HepG2 (cell line): ENCODE results near the gene TTC38. TPM values are rescaled to one million over a fixed set of nuclear protein-coding genes. Genes with fewer than 3 reads are reported as not detected.

Experiments
- AGO2 ChIP-seq: fragments of 200-400 bp; formaldehyde crosslinking; optimal IDR thresholded peaks from 2 replicates; pipeline ENCODE3; 2017; ENCODE audit warnings: mild to moderate bottlenecking, low read depth, low read length, moderate library complexity
- ARID2 ChIP-seq: sonication (generic); formaldehyde crosslinking; IDR thresholded peaks from 2 replicates; pipeline ENCODE4 v1.8.1; 2022; ENCODE audit warnings: mild to moderate bottlenecking, missing genetic modification reagents, borderline replicate concordance
- HNF4G ChIP-seq, 2 experiments: sonication (generic) in 1 of 2; formaldehyde crosslinking in 1 of 2; IDR thresholded peaks; 2 replicates each; pipeline versions ENCODE4 v1.4.0 to v1.6.1; 2011 to 2020; ENCODE audit warnings: borderline replicate concordance in 2 of 2, low read depth in 2 of 2, mild to moderate bottlenecking in 2 of 2, low read length in 1 of 2, missing genetic modification reagents in 1 of 2, moderate library complexity in 1 of 2
- HOXA5 ChIP-seq: sonication (generic); formaldehyde crosslinking; IDR thresholded peaks from 2 replicates; pipeline ENCODE4 v1.4.0; 2020; ENCODE audit warnings: missing genetic modification reagents
- KLF13 ChIP-seq: sonication (generic); formaldehyde crosslinking; IDR thresholded peaks from 2 replicates; pipeline ENCODE4 v1.4.0; 2020; ENCODE audit warnings: mild to moderate bottlenecking, missing genetic modification reagents
- PAWR ChIP-seq: sonication (generic); formaldehyde crosslinking; IDR thresholded peaks from 2 replicates; pipeline ENCODE4 v1.4.0; 2020; ENCODE audit warnings: missing genetic modification reagents, mild to moderate bottlenecking, borderline replicate concordance
- RBFOX2 ChIP-seq: fragments of 200-400 bp; formaldehyde crosslinking; IDR thresholded peaks from 2 replicates; pipeline ENCODE4 v1.6.1; 2017; ENCODE audit warnings: low read depth, mild to moderate bottlenecking, low read length
- SIX4 ChIP-seq: sonication (generic); formaldehyde crosslinking; IDR thresholded peaks from 2 replicates; pipeline ENCODE4 v1.4.0; 2020; ENCODE audit warnings: missing genetic modification reagents
- SOX5 ChIP-seq: IDR thresholded peaks from 2 replicates; pipeline ENCODE4 v1.6.1; 2016; ENCODE audit warnings: borderline replicate concordance
- TBL1XR1 ChIP-seq: fragments of 150-350 bp; IDR thresholded peaks from 2 replicates; pipeline ENCODE4 v1.6.1; 2014; ENCODE audit warnings: borderline replicate concordance, low read length; ENCODE audit not compliant: partially characterized antibody
- ZFP36L2 ChIP-seq: sonication (generic); formaldehyde crosslinking; IDR thresholded peaks from 2 replicates; pipeline ENCODE4 v1.4.0; 2020; ENCODE audit warnings: missing genetic modification reagents
- ZNF331 ChIP-seq: sonication (generic); formaldehyde crosslinking; IDR thresholded peaks from 2 replicates; pipeline ENCODE4 v1.4.0; 2020; ENCODE audit warnings: missing genetic modification reagents
- ZNF557 ChIP-seq: sonication (generic); formaldehyde crosslinking; IDR thresholded peaks from 2 replicates; pipeline ENCODE4 v1.4.0; 2020; ENCODE audit warnings: missing genetic modification reagents
- ZNF652 ChIP-seq: IDR thresholded peaks from 2 replicates; pipeline ENCODE4 v1.6.1; 2016; ENCODE audit warnings: low read depth, borderline replicate concordance
- ZNF788 ChIP-seq: sonication (generic); formaldehyde crosslinking; IDR thresholded peaks from 2 replicates; pipeline ENCODE4 v1.5.0; 2020; ENCODE audit warnings: mild to moderate bottlenecking, missing genetic modification reagents, borderline replicate concordance
- ZNF891 ChIP-seq: sonication (generic); formaldehyde crosslinking; IDR thresholded peaks from 2 replicates; pipeline ENCODE4 v1.5.0; 2020; ENCODE audit warnings: mild to moderate bottlenecking, missing genetic modification reagents
- polyA plus RNA-seq, 8 experiments: library from polyadenylated mRNA; depleted of rRNA in 3 of 8; stranded (reverse) in 7 of 8; unstranded in 1 of 8; fragments of >200 nt; fragmentation: Illumina TruSeq in 4 of 8; extraction: Trizol in 4 of 8; gene quantifications; 2 replicates each; pipeline versions ENCODE4 v1.2.1 to v1.2.3, GENCODE V29; 2011 to 2016; ENCODE audit warnings: low read depth in 4 of 8, missing spikeins in 1 of 8, mixed read lengths in 1 of 8; ENCODE audit not compliant: insufficient read depth in 1 of 8
- total RNA-seq, 5 experiments: library from RNA; depleted of rRNA; stranded (reverse); fragments of >200 nt; fragmentation: Illumina TruSeq; extraction: Trizol; gene quantifications; 2 replicates each; pipeline ENCODE4 v1.2.3, GENCODE V29; 2016; ENCODE audit warnings: low read depth in 1 of 5
- TF ChIP-seq, protein P1 (sequence below), 2 experiments: sonication (generic) in 1 of 2; formaldehyde crosslinking in 1 of 2; IDR thresholded peaks; 2 replicates each; pipeline versions ENCODE4 v1.4.0 to v1.6.1; 2016 to 2020; ENCODE audit warnings: borderline replicate concordance in 1 of 2, low read depth in 1 of 2, mild to moderate bottlenecking in 1 of 2, missing genetic modification reagents in 1 of 2
- TF ChIP-seq, protein P2 (sequence below): IDR thresholded peaks from 2 replicates; pipeline ENCODE4 v1.4.0; 2020; ENCODE audit warnings: mild to moderate bottlenecking, missing genetic modification reagents

Gene TTC38
- total and polyA plus RNA-seq, 2 of the 13 experiments (the other 11 are each of a cell fraction or from before 2014, with no cell fraction given), result 101 to 105 TPM

DNA sequence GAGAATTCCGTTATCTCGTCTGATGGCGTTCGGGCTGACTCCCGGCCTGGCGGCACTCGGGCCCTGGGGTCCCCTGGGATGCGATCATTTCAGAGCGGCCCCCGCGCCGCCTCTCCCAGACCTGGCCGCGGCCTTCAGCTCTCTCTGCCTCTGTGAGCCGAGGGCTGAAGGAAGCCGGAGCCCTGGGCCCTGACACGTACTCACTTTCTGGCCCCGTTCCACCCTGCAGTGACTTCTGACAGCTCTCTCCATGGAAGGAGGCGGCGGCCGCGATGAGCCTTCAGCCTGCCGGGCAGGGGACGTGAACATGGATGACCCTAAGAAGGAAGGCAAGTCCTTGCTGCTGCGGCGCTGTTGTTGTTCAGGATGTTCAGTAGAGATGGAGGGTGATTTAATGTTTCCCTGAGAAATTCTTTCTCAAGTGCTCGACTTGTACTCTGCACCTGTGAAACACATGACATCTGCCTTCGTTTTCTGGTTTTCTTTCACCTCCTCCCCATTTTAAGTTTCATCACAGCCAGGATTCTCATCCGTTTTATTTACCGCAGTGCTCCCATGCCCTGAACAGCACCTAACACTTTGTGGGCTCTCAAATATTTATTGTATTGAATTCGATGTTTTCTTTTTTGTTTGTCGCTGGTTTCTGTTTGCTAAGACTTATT is 29.5 kb downstream of the TTC38 start (continued):
- TF ChIP-seq ZNF652 (CRISPR knock-in tag), result no peak
- no peak for TF ChIP-seq ZNF331 (CRISPR knock-in tag)
- TF ChIP-seq SOX5, result no peak
- TF ChIP-seq ARID2 (CRISPR knock-in tag), result no peak
- no peak for TF ChIP-seq ZFP36L2 (CRISPR knock-in tag)
- TF ChIP-seq HNF4G (IDR thresholded peaks at IDR 0.05; ENCODE audit: borderline replicate concordance, low read depth, low read length), result no peak
- TF ChIP-seq HNF4G (CRISPR knock-in tag; IDR thresholded peaks at IDR 0.05; ENCODE audit: borderline replicate concordance, low read depth), result no peak
- TF ChIP-seq, protein P1, sequence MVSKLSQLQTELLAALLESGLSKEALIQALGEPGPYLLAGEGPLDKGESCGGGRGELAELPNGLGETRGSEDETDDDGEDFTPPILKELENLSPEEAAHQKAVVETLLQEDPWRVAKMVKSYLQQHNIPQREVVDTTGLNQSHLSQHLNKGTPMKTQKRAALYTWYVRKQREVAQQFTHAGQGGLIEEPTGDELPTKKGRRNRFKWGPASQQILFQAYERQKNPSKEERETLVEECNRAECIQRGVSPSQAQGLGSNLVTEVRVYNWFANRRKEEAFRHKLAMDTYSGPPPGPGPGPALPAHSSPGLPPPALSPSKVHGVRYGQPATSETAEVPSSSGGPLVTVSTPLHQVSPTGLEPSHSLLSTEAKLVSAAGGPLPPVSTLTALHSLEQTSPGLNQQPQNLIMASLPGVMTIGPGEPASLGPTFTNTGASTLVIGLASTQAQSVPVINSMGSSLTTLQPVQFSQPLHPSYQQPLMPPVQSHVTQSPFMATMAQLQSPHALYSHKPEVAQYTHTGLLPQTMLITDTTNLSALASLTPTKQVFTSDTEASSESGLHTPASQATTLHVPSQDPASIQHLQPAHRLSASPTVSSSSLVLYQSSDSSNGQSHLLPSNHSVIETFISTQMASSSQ (IDR thresholded peaks at IDR 0.05; ENCODE audit: low read depth), result no peak
- TF ChIP-seq, protein P1 (CRISPR knock-in tag; IDR thresholded peaks at IDR 0.05; ENCODE audit: borderline replicate concordance), result 0 out of 2 replicates have a peak, but pooled peaks have one; percentile 4
- TF ChIP-seq SIX4 (CRISPR knock-in tag), result no peak
- TF ChIP-seq, protein P2, sequence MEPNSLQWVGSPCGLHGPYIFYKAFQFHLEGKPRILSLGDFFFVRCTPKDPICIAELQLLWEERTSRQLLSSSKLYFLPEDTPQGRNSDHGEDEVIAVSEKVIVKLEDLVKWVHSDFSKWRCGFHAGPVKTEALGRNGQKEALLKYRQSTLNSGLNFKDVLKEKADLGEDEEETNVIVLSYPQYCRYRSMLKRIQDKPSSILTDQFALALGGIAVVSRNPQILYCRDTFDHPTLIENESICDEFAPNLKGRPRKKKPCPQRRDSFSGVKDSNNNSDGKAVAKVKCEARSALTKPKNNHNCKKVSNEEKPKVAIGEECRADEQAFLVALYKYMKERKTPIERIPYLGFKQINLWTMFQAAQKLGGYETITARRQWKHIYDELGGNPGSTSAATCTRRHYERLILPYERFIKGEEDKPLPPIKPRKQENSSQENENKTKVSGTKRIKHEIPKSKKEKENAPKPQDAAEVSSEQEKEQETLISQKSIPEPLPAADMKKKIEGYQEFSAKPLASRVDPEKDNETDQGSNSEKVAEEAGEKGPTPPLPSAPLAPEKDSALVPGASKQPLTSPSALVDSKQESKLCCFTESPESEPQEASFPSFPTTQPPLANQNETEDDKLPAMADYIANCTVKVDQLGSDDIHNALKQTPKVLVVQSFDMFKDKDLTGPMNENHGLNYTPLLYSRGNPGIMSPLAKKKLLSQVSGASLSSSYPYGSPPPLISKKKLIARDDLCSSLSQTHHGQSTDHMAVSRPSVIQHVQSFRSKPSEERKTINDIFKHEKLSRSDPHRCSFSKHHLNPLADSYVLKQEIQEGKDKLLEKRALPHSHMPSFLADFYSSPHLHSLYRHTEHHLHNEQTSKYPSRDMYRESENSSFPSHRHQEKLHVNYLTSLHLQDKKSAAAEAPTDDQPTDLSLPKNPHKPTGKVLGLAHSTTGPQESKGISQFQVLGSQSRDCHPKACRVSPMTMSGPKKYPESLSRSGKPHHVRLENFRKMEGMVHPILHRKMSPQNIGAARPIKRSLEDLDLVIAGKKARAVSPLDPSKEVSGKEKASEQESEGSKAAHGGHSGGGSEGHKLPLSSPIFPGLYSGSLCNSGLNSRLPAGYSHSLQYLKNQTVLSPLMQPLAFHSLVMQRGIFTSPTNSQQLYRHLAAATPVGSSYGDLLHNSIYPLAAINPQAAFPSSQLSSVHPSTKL (CRISPR knock-in tag), result no peak
- TF ChIP-seq AGO2, result peak; percentile 14
- no peak for TF ChIP-seq ZNF557 (CRISPR knock-in tag)
- peak; percentile 52; the same call in 1 of the 2 replicates for TF ChIP-seq KLF13 (CRISPR knock-in tag)
- TF ChIP-seq ZNF891, result no peak
- no peak for TF ChIP-seq ZNF788
- TF ChIP-seq RBFOX2, result 0 out of 2 replicates have a peak, but pooled peaks have one; percentile 12
- no peak for TF ChIP-seq PAWR
- TF ChIP-seq HOXA5, result no peak
- TF ChIP-seq TBL1XR1, result peak; percentile 3
